ENCODE results near the gene TNFSF15.

DNA sequence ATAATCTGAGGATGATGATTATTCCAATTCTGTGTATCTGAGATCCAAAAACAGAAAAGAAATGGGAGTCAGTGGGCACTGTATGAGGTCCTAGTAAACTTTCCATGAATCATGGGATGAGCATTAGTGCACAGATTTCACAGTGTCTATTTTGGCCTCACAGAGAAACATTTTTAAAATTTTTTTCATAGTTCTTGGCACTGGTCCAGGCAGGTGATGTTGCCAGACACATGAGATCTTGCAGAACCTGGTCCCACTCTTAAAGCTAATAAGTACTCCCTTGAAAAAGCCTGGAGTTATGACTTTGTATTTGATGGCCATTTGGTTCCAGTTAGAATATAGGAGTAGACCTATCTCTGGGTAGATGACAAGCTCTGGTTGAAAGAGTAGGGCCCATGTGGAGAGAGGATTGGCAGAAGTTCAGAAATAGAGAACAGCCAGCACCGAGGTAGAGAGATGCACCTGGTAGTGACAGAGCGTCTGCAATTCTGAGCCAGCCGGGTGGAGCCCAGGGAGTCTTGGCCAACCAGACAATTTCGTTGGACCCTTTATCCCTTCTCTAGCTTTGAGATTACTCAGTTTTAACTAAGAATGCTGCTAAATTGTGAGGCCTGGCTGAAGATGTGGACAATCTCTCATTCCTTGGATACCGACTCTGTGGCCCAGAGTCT is 6.3 kb upstream of the TNFSF15 start:
- TF ChIP-seq, protein P1, sequence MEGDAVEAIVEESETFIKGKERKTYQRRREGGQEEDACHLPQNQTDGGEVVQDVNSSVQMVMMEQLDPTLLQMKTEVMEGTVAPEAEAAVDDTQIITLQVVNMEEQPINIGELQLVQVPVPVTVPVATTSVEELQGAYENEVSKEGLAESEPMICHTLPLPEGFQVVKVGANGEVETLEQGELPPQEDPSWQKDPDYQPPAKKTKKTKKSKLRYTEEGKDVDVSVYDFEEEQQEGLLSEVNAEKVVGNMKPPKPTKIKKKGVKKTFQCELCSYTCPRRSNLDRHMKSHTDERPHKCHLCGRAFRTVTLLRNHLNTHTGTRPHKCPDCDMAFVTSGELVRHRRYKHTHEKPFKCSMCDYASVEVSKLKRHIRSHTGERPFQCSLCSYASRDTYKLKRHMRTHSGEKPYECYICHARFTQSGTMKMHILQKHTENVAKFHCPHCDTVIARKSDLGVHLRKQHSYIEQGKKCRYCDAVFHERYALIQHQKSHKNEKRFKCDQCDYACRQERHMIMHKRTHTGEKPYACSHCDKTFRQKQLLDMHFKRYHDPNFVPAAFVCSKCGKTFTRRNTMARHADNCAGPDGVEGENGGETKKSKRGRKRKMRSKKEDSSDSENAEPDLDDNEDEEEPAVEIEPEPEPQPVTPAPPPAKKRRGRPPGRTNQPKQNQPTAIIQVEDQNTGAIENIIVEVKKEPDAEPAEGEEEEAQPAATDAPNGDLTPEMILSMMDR (conservative IDR thresholded peaks at IDR 0.05; ENCODE audit: low read depth in 2 of 2) = no peak
- TF ChIP-seq STAT1 (IDR thresholded peaks at IDR 0.05; ENCODE audit: unreplicated experiment) = no peak
- no peak for TF ChIP-seq EZH2 (IDR thresholded peaks at IDR 0.05; ENCODE audit: low read depth, unreplicated experiment)
- TF ChIP-seq, protein P2, sequence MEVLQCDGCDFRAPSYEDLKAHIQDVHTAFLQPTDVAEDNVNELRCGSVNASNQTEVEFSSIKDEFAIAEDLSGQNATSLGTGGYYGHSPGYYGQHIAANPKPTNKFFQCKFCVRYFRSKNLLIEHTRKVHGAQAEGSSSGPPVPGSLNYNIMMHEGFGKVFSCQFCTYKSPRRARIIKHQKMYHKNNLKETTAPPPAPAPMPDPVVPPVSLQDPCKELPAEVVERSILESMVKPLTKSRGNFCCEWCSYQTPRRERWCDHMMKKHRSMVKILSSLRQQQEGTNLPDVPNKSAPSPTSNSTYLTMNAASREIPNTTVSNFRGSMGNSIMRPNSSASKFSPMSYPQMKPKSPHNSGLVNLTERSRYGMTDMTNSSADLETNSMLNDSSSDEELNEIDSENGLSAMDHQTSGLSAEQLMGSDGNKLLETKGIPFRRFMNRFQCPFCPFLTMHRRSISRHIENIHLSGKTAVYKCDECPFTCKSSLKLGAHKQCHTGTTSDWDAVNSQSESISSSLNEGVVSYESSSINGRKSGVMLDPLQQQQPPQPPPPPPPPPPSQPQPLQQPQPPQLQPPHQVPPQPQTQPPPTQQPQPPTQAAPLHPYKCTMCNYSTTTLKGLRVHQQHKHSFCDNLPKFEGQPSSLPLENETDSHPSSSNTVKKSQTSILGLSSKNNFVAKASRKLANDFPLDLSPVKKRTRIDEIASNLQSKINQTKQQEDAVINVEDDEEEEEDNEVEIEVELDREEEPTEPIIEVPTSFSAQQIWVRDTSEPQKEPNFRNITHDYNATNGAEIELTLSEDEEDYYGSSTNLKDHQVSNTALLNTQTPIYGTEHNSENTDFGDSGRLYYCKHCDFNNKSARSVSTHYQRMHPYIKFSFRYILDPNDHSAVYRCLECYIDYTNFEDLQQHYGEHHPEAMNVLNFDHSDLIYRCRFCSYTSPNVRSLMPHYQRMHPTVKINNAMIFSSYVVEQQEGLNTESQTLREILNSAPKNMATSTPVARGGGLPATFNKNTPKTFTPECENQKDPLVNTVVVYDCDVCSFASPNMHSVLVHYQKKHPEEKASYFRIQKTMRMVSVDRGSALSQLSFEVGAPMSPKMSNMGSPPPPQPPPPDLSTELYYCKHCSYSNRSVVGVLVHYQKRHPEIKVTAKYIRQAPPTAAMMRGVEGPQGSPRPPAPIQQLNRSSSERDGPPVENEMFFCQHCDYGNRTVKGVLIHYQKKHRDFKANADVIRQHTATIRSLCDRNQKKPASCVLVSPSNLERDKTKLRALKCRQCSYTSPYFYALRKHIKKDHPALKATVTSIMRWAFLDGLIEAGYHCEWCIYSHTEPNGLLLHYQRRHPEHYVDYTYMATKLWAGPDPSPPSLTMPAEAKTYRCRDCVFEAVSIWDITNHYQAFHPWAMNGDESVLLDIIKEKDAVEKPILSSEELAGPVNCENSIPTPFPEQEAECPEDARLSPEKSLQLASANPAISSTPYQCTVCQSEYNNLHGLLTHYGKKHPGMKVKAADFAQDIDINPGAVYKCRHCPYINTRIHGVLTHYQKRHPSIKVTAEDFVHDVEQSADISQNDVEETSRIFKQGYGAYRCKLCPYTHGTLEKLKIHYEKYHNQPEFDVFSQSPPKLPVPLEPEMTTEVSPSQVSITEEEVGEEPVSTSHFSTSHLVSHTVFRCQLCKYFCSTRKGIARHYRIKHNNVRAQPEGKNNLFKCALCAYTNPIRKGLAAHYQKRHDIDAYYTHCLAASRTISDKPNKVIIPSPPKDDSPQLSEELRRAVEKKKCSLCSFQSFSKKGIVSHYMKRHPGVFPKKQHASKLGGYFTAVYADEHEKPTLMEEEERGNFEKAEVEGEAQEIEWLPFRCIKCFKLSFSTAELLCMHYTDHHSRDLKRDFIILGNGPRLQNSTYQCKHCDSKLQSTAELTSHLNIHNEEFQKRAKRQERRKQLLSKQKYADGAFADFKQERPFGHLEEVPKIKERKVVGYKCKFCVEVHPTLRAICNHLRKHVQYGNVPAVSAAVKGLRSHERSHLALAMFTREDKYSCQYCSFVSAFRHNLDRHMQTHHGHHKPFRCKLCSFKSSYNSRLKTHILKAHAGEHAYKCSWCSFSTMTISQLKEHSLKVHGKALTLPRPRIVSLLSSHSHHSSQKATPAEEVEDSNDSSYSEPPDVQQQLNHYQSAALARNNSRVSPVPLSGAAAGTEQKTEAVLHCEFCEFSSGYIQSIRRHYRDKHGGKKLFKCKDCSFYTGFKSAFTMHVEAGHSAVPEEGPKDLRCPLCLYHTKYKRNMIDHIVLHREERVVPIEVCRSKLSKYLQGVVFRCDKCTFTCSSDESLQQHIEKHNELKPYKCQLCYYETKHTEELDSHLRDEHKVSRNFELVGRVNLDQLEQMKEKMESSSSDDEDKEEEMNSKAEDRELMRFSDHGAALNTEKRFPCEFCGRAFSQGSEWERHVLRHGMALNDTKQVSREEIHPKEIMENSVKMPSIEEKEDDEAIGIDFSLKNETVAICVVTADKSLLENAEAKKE (CRISPR knock-in tag; IDR thresholded peaks at IDR 0.05) = no peak
- no peak for TF ChIP-seq POLR2AphosphoS5 (IDR thresholded peaks at IDR 0.05; ENCODE audit: low read depth)
- no peak for TF ChIP-seq CREB1 (CRISPR knock-in tag; IDR thresholded peaks at IDR 0.05; ENCODE audit: low read depth)
- TF ChIP-seq, protein P3, sequence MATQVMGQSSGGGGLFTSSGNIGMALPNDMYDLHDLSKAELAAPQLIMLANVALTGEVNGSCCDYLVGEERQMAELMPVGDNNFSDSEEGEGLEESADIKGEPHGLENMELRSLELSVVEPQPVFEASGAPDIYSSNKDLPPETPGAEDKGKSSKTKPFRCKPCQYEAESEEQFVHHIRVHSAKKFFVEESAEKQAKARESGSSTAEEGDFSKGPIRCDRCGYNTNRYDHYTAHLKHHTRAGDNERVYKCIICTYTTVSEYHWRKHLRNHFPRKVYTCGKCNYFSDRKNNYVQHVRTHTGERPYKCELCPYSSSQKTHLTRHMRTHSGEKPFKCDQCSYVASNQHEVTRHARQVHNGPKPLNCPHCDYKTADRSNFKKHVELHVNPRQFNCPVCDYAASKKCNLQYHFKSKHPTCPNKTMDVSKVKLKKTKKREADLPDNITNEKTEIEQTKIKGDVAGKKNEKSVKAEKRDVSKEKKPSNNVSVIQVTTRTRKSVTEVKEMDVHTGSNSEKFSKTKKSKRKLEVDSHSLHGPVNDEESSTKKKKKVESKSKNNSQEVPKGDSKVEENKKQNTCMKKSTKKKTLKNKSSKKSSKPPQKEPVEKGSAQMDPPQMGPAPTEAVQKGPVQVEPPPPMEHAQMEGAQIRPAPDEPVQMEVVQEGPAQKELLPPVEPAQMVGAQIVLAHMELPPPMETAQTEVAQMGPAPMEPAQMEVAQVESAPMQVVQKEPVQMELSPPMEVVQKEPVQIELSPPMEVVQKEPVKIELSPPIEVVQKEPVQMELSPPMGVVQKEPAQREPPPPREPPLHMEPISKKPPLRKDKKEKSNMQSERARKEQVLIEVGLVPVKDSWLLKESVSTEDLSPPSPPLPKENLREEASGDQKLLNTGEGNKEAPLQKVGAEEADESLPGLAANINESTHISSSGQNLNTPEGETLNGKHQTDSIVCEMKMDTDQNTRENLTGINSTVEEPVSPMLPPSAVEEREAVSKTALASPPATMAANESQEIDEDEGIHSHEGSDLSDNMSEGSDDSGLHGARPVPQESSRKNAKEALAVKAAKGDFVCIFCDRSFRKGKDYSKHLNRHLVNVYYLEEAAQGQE (IDR thresholded peaks at IDR 0.05; ENCODE audit: unreplicated experiment) = no peak

Data from GM23338 (cell line).